ENCODE data around the gene RIOK3.
"Not testable (repeated sequence)": the region's sequence is repeated elsewhere in the genome, so short reads cannot be mapped to it uniquely, and the experiment has no call there.

Gene RIOK3

DNA sequence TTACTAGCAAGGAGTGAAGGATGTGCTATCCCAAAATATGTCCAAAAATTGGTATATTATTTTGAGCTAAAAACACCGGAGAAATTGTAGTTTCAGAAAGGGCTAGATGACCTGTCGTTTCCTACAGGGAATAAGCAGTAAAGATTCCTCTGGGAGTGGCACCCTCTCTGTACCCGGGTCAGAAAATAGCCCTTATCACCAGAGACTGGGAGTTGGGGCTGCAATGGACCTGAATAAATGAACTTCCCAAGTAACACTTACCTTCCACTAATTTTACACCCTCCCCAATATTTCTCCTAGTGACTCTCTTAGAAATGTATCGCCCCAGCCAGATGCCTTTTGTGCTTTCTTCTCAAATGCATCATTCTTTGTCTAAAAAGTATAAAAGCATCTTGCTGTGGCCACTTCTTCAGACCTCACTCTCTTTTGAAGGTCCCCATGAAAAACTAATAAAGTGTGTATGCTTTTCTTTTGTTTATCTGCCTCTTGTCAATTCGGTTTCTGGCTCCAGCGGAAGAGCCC lies 49.5 kb downstream of the RIOK3 start:
- Mint-ChIP-seq H3K4me3 (peak overlapping the region; percentile 93), H3K4me1 (peaks cover 27% of the 10 kb centered on the region), H3K9me3 (no peaks in the 10 kb centered on the region), H3K27ac (peak overlapping the region; percentile 94), H3K36me3 (peaks cover 43% of the 10 kb centered on the region)
- DNase-seq (ENCODE audit: low spot score in 2 of 2), result no peak
- ATAC-seq, result no peak

DNA sequence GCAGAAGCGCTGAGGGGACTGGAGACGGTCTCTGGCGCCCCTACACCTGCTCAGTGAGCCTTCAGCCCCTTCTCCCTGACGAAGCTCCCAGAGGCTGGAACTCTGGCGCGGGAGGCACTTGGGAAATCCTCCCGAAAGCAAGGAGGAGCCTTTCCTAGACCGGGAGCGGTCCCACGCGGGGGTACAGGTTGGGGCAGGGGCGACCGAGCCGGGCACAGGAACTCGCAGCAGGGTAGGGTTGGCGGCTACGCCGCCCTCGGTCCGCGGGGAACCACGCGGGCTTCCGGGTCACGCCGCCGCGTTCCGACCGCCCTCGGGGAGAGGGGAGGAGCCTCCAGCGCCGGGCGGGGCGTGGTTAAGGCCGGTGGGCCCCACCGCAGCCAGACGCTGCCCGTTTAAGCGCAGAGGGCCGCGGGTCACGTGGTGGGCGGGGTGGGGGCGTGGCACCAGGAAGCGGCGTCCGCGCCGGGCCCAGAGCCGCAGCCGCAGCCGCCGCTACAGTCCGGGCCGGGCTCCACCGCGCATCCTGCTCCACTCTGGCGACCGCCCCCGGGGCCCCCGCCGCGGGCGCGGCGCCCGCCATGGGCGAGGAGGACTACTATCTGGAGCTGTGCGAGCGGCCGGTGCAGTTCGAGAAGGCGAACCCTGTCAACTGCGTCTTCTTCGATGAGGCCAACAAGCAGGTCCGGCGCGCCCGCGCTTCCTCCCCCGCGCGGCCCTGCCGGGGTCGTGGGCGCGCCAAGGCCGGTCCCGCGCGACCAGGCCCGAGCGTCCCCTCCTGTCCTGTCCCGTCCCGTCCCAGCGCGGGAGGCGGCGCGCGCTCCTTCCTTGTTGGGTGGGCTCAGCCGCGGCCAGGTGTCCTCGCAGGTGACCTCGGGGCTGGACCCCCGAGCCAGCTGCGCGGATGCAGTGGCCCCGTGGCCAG lies 50.2 kb downstream of the RIOK3 start, which contains the start of gene RMC1:
TSS of gene RMC1 (plus strand) at position 474 of the 925 bp plus-strand sequence. CDS start at position 582, 108 bp downstream.
- ATAC-seq, result peak; percentile 92
- Mint-ChIP-seq H3K4me3 (peak within 1 kb of the TSS; percentile 93), H3K36me3 (peaks cover 50% of the 10 kb centered on the region), H3K4me1 (peaks cover 34% of the 10 kb centered on the region), H3K9me3 (no peaks in the 10 kb centered on the region), H3K27ac (peak within 1 kb of the TSS; percentile 94)
- peak; percentile 97 to 99 for DNase-seq (ENCODE audit: low spot score in 2 of 2)

DNA sequence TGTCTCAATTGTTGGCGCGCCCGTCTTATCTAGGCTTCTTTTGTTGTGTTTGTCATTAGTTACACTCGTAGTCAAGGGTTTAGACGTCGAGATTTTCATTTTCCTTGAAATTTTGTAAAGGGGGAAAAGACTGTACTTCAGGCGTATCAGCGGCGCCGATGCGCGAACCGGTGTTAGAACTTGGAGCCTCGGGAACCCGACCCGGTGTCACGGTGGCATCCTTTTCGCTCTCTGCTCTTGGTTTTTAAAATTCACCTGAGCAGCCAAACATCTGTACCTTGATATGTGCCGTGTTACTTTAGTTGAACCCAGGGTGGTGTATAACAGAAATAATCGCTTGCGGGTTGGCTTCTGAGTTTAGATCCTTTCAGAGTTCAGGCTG lies 50.9 kb downstream of the RIOK3 start:
- Mint-ChIP-seq H3K4me3 (peak overlapping the region; percentile 93), H3K36me3 (peaks cover 56% of the 10 kb centered on the region), H3K9me3 (no peaks in the 10 kb centered on the region), H3K27ac (peak overlapping the region; percentile 90), H3K4me1 (peaks cover 33% of the 10 kb centered on the region)
- no peak for DNase-seq (ENCODE audit: low spot score in 2 of 2)
- ATAC-seq, result no peak

DNA sequence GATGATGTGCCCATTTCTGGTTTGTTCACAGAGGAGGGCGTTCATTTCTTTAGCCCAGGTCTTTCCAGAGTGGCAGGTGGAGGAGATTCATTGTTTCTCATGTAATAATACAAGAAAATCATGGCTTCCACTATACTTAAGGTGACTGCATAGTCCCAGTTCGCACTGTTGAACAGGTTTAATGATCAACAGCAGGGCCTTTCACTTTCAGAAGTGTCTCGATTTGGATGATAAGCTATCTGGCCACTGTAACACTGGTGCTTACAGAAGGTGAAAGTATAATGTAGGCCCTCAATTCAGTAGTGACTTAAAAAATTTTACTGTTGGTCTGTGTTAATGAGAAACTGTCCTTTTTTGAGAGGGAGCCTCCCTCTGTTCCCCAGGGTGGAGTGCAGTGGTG lies 51.6 kb downstream of the RIOK3 start:
- ATAC-seq (peak; percentile 25), DNase-seq (ENCODE audit: low spot score in 2 of 2) (no peak)
- H3K4me3 Mint-ChIP-seq, result peak overlapping the region; percentile 93
- H3K36me3 Mint-ChIP-seq, result peaks cover 63% of the 10 kb centered on the region
- H3K9me3 Mint-ChIP-seq, result no peaks in the 10 kb centered on the region
- peaks cover 26% of the 10 kb centered on the region for H3K4me1 Mint-ChIP-seq
- peak overlapping the region; percentile 90 for H3K27ac Mint-ChIP-seq

DNA sequence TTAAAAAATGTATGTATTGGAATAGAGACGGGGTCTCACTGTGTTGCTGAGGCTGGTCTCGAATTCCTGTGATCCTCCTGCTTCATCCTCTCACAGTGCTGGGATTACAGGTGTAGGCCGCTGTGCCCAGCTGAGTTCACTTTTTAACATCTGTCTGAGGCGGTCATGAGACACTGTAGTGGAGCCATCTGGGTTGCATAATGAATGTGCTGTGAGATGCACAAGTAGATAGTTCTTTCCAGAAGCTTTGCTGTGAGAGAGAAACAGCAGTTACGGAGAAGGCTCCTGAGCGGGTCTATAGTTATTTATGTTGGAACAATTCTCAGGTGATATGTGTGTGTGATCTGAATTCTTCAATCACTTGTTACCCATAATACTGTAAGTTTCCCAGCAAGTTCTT lies 53.3 kb downstream of the RIOK3 start:
- H3K36me3 Mint-ChIP-seq, result peaks cover 80% of the 10 kb centered on the region
- H3K9me3 Mint-ChIP-seq, result no peaks in the 10 kb centered on the region
- H3K27ac Mint-ChIP-seq, result no peak overlapping the region
- no peak for DNase-seq (ENCODE audit: low spot score in 2 of 2)
- no peak overlapping the region for H3K4me3 Mint-ChIP-seq
- peaks cover 26% of the 10 kb centered on the region for H3K4me1 Mint-ChIP-seq
- ATAC-seq, result no peak

DNA sequence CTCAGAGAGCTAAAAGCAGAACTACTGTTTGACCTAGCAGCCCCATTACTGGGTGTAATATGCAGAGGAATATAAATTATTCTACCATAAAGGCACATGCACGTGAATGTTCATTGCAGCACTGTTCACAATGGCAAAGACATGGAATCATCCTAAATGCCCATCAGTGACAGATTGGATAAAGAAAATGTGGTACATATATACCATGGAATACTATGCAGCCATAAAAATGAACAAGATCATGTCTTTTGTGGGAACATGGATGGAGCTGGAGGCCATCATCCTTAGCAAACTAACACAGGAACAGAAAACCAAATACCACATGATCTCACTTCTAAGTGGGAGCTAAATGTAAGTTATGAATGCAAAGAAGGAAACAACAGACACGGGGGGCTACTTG lies 57.8 kb downstream of the RIOK3 start:
- H3K27ac Mint-ChIP-seq; H3K9me3 Mint-ChIP-seq; H3K4me3 Mint-ChIP-seq; DNase-seq (ENCODE audit: low spot score in 2 of 2); ATAC-seq: not testable (repeated sequence)
- H3K36me3 Mint-ChIP-seq, result peaks cover 99% of the 10 kb centered on the region
- peaks cover 20% of the 10 kb centered on the region for H3K4me1 Mint-ChIP-seq

DNA sequence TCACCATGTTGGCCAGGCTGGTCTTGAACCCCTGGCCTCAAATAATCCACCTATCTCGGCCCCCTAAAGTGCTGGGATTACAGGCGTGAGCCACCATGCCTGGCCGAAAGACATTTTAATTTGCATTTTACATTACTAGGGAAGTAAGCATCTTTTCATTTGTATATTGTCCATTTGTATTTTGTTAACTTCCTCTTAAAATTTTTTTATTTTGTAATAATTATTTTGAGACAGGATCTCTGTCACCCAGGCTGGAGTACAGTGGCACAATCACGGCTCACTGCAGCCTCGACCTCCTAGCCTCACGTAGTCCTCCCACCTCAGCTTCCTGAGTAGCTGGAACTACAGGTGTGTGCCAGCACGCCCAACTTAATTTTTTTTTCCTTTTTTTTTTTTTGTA lies 59.1 kb downstream of the RIOK3 start:
- H3K9me3 Mint-ChIP-seq, result not testable (repeated sequence)
- H3K27ac Mint-ChIP-seq, result peak overlapping the region; percentile 69

DNA sequence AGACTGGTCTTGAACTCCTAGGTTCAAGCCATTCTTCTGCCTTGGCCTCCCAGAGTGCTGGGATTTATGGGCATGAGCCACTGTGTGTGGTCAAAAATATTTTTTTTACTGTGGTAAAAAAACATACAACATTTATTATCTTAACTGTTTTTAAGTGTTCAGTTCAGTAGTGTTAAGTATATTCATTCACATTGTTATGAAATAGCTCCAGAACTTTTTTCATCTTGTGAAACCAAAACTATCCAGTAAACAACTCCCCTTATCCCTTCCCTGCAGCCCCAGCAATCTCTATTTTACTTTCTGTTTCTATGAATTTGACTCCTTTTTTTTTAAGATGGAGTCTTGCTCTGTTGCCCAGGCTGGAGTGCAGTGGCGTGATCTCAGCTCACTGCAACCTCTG lies 59.6 kb downstream of the RIOK3 start:
- peaks cover 23% of the 10 kb centered on the region for H3K4me1 Mint-ChIP-seq
- DNase-seq (ENCODE audit: low spot score in 2 of 2) (no peak), ATAC-seq (no peak)
- peaks cover 99% of the 10 kb centered on the region for H3K36me3 Mint-ChIP-seq
- H3K4me3 Mint-ChIP-seq, result no peak overlapping the region
- H3K27ac Mint-ChIP-seq, result peak overlapping the region; percentile 69
- no peaks in the 10 kb centered on the region for H3K9me3 Mint-ChIP-seq

More for the DNA sequence above, 59.1 kb downstream of the RIOK3 start:
- not testable (repeated sequence) for H3K4me3 Mint-ChIP-seq; ATAC-seq; DNase-seq (ENCODE audit: low spot score in 2 of 2)
- peaks cover 99% of the 10 kb centered on the region for H3K36me3 Mint-ChIP-seq
- H3K4me1 Mint-ChIP-seq, result peaks cover 24% of the 10 kb centered on the region

DNA sequence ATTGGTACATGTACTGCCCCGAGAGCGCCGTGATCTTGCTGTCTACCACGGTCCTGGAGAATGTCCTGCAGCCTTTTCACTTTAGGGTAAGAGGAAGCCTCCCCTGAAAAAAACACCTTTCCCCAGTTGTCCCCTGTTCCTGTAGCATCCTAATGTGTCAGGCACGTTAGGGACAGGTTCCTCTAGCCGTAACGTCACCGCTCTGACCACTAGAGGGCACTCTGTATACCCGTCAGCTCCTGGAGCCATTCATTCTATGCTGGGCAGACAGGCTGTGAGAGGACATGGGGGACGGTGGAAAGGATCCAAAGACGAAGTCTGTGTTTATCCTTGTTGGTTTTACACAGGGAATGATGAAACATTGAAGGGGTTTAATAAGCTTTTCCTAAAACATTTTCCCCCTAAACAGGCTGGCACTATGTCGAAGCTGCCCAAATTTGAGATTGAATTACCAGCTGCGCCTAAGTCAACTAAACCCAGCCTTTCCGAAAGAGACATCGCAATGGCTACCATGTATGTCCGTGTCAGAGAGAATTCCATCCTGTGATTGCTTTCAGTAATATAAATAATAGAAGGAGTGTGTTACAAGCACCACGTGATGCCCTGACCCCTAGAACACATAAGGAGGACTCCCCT lies 62.9 kb downstream of the RIOK3 start:
- ATAC-seq (peak; percentile 98), DNase-seq (ENCODE audit: low spot score in 2 of 2) (peak; percentile 62 to 84)
- Mint-ChIP-seq H3K4me3 (no peak overlapping the region), H3K27ac (peak overlapping the region; percentile 20), H3K9me3 (no peaks in the 10 kb centered on the region), H3K36me3 (peaks cover 100% of the 10 kb centered on the region), H3K4me1 (peaks cover 13% of the 10 kb centered on the region)

DNA sequence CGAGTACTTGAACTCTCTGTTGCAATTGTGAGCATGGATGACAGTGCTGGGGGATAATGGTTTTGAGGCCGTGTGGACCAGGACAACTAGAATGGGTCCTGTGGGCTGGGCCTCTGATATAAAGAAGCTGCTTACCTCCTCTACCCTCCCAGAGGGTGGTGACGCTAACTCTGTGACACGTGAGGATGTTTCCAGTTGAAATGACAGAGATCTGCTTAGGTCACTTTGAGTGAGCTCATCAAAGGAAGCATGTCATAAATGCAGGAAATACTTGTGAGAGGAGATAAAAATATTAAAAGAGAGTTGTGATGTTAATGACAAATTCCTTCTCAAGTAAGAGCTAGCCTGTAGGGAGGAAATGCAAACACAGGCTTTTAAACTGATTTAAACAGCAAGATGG lies 66.6 kb downstream of the RIOK3 start:
- Mint-ChIP-seq H3K4me3 (no peak overlapping the region), H3K27ac (peak overlapping the region; percentile 83), H3K36me3 (peaks cover 100% of the 10 kb centered on the region), H3K4me1 (peaks cover 14% of the 10 kb centered on the region), H3K9me3 (no peaks in the 10 kb centered on the region)
- no peak for DNase-seq (ENCODE audit: low spot score in 2 of 2)
- ATAC-seq, result no peak

DNA sequence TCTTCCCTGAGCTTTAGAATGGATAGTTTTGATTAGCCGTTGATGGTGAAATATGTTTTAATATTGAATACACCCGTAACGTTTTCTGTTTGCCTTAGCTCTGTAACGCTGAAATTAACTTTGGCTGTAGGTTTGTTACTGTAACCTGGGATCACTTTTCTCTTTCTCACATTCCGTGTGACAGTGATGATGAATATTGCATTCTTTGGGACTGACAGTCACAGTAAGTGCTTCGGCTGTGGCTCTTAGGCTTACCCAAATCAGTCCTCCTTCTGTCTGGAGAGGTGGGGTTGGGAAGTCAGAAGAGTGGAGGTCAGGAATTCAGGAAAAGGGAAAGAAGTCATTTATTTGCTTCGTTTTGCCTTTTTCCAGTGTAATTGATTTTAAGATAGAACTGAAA lies 68.2 kb downstream of the RIOK3 start:
- no peak for DNase-seq (ENCODE audit: low spot score in 2 of 2)
- no peaks in the 10 kb centered on the region for H3K9me3 Mint-ChIP-seq
- peak overlapping the region; percentile 78 for H3K27ac Mint-ChIP-seq
- H3K36me3 Mint-ChIP-seq, result peaks cover 100% of the 10 kb centered on the region
- H3K4me3 Mint-ChIP-seq, result no peak overlapping the region
- H3K4me1 Mint-ChIP-seq, result peaks cover 11% of the 10 kb centered on the region
- ATAC-seq, result no peak

DNA sequence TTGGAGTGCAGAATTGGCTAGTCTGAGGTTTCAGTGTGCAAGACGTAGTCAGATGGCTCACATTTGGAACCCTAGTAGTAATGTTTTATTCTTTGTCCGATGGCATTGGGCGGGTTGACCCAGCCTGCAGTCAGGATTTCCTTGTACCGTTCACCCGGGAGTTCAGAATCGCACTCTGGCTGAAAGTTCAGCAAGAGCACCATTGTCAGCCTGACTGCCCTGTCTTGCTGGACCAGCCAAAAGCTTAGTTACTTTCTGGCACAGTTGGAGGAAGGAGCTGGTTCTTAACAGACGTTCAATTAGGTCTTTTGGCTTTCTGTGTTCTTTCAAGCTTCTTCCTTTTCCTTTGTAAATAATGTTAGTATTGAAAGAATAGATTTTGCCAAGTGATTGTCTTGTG lies 68.8 kb downstream of the RIOK3 start:
- ATAC-seq, result no peak
- Mint-ChIP-seq H3K36me3 (peaks cover 100% of the 10 kb centered on the region), H3K27ac (peak overlapping the region; percentile 78), H3K9me3 (no peaks in the 10 kb centered on the region), H3K4me3 (no peak overlapping the region), H3K4me1 (peaks cover 11% of the 10 kb centered on the region)
- no peak for DNase-seq (ENCODE audit: low spot score in 2 of 2)

DNA sequence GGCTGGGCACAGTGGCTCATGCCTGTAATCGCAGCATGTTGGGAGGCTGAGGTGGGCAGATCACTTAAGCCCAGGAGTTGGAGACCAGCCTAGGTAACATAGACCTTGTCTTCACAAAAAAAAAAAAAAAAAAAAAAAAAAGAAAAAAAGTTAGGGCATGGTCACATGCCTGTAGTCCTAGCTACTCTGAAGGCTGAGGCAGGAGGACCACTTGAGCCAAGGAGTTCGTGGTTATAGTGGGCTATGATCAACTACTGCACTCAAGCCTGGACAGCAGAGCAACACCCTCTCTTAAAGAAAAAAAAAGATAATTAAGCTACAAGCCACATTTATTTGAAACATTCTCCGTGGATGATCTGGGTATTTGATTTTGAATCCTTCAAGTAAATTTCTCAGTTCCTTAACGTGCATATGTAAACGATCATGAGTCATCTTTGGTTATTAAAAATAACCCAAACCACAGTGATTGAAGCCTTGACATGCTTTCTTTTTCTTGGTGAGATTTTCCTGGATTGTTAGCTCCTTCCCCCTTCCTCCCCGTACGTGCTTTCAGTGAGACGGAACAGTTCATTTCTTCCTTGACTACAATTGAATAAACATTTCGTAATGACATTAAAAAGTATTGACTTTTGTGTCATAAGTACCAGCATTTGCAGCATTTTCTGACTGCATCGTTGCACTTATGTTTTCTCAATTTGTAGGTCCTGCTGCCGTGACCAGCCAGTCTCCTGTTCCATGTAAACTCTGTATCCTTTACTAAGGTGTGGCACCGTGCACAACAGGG lies 70.5 kb downstream of the RIOK3 start:
- peaks cover 100% of the 10 kb centered on the region for H3K36me3 Mint-ChIP-seq
- peak overlapping the region; percentile 78 for H3K27ac Mint-ChIP-seq
- no peak for ATAC-seq
- no peak for DNase-seq (ENCODE audit: low spot score in 2 of 2)
- H3K9me3 Mint-ChIP-seq, result no peaks in the 10 kb centered on the region
- peaks cover 11% of the 10 kb centered on the region for H3K4me1 Mint-ChIP-seq
- H3K4me3 Mint-ChIP-seq, result no peak overlapping the region

DNA sequence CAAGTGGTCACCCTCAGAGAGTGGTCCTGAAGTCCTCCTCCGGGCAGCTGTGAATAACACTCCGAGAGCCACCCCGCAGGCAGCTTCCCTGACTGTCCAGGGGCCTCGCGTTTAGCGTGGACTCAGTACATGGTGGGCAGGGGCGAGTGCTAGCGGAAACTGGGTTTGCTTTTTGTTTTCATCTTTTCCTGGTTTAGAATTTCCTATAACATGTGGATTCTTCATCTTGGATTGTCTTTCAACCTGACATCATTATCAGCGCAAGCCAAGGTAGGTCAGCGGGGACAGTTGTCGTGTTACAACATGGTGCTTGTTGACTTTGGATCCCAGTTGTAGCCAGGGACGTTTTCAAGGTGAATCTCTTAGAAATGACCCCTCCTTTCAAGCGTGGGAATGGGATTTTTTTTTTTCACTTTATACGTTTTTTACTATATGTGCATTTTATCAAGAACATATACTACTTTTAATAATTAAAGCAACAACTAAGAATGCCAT lies 71.2 kb downstream of the RIOK3 start:
- ATAC-seq (no peak), DNase-seq (ENCODE audit: low spot score in 2 of 2) (no peak)
- Mint-ChIP-seq H3K4me3 (no peak overlapping the region), H3K27ac (peak overlapping the region; percentile 62), H3K36me3 (peaks cover 100% of the 10 kb centered on the region), H3K4me1 (peaks cover 14% of the 10 kb centered on the region), H3K9me3 (no peaks in the 10 kb centered on the region)

Measured in stimulated activated effector memory CD8-positive, alpha-beta T cell treated with anti-CD3 and anti-CD28 coated beads, Interleukin-12 subunit alpha, Interleukin-12 subunit beta, amount 100 ng/mL, for 72 hours (primary cell).